KMS-11 (cell line): ENCODE results near the gene TRMT61A.
"Not testable (repeated sequence)": the region's sequence is repeated elsewhere in the genome, so short reads cannot be mapped to it uniquely, and the experiment has no call there.

ENCODE experiments used
- H2AFZ ChIP-seq: fragments of 200-600 bp; sonication (generic); 2 replicates; pipeline ENCODE4 v1.6.1; 2016; ENCODE audit warnings: antibody characterized with exemption, mixed run types, low read depth
- H3K27ac ChIP-seq: fragments of 200-600 bp; sonication (generic); 2 replicates; pipeline ENCODE4 v1.6.1; 2016; ENCODE audit warnings: mild to moderate bottlenecking, mixed run types
- H3K27me3 ChIP-seq: fragments of 200-600 bp; sonication (generic); 2 replicates; pipeline ENCODE4 v1.6.1; 2017; ENCODE audit warnings: mild to moderate bottlenecking, low read depth, mixed run types, moderate library complexity; ENCODE audit not compliant: insufficient read depth
- H3K36me3 ChIP-seq: fragments of 200-600 bp; sonication (generic); 2 replicates; pipeline ENCODE4 v1.6.1; 2017; ENCODE audit warnings: mild to moderate bottlenecking, mixed run types; ENCODE audit not compliant: insufficient read depth
- H3K4me1 ChIP-seq: fragments of 200-600 bp; sonication (generic); 2 replicates; pipeline ENCODE4 v1.6.1; 2016; ENCODE audit warnings: mild to moderate bottlenecking, low read depth, mixed run types; ENCODE audit not compliant: poor library complexity, severe bottlenecking
- H3K4me2 ChIP-seq: fragments of 200-600 bp; sonication (generic); 2 replicates; pipeline ENCODE4 v1.7.0; 2016; ENCODE audit warnings: mild to moderate bottlenecking, mixed run types
- H3K4me3 ChIP-seq: fragments of 200-600 bp; sonication (generic); IDR thresholded peaks from 2 replicates; pipeline ENCODE4 v1.6.1; 2017; ENCODE audit warnings: low read depth, low read length, mixed read lengths; ENCODE audit not compliant: insufficient read depth
- H3K79me2 ChIP-seq: fragments of 200-600 bp; sonication (generic); 2 replicates; pipeline ENCODE4 v1.6.1; 2016; ENCODE audit warnings: low read depth, mixed run types; ENCODE audit not compliant: insufficient read depth
- H3K9ac ChIP-seq: fragments of 200-600 bp; sonication (generic); 2 replicates; pipeline ENCODE4 v1.6.1; 2016; ENCODE audit warnings: mild to moderate bottlenecking, mixed run types
- H4K20me1 ChIP-seq: fragments of 200-600 bp; sonication (generic); 2 replicates; pipeline ENCODE4 v1.6.1; 2016; ENCODE audit warnings: mild to moderate bottlenecking, mixed run types; ENCODE audit not compliant: insufficient read depth
- TF ChIP-seq, protein P1 (sequence below): fragments of 200-600 bp; sonication (generic); conservative IDR thresholded peaks from 2 replicates; pipeline ENCODE4 v1.6.1; 2017; ENCODE audit warnings: low read depth, mild to moderate bottlenecking, antibody characterized with exemption, low read length, moderate library complexity, mixed read lengths

Gene TRMT61A

DNA sequence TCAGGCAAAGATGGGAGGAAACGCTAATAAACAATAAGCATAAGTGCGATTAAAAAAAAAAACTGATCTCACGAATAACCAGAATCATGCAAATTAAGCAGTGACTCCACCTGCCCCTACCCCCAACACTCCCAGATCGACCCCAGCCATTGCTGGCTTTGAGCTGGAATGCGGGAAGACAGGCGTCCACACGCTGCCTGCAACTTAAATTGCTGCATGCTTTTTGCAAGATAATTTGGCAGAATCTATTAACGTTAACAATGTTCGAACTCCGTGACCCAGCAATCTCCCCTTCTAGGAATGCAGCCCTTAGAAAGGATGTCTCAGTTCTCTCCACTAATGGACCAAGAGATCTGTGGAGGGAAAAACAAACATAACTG lies 5.4 kb upstream of the TRMT61A start:
- Histone ChIP-seq H3K27ac (no peak overlapping the region), H4K20me1 (no peaks in the 10 kb centered on the region), H2AFZ (no peak overlapping the region), H3K27me3 (peaks cover 5% of the 10 kb centered on the region; the same call in 1 of the 2 replicates), H3K4me1 (peaks cover 8% of the 10 kb centered on the region), H3K4me2 (no peak overlapping the region), H3K9ac (no peak overlapping the region), H3K79me2 (no peaks in the 10 kb centered on the region), H3K36me3 (no peaks in the 10 kb centered on the region), H3K4me3 (no peak overlapping the region)
- TF ChIP-seq, protein P1, sequence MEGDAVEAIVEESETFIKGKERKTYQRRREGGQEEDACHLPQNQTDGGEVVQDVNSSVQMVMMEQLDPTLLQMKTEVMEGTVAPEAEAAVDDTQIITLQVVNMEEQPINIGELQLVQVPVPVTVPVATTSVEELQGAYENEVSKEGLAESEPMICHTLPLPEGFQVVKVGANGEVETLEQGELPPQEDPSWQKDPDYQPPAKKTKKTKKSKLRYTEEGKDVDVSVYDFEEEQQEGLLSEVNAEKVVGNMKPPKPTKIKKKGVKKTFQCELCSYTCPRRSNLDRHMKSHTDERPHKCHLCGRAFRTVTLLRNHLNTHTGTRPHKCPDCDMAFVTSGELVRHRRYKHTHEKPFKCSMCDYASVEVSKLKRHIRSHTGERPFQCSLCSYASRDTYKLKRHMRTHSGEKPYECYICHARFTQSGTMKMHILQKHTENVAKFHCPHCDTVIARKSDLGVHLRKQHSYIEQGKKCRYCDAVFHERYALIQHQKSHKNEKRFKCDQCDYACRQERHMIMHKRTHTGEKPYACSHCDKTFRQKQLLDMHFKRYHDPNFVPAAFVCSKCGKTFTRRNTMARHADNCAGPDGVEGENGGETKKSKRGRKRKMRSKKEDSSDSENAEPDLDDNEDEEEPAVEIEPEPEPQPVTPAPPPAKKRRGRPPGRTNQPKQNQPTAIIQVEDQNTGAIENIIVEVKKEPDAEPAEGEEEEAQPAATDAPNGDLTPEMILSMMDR = no peak

DNA sequence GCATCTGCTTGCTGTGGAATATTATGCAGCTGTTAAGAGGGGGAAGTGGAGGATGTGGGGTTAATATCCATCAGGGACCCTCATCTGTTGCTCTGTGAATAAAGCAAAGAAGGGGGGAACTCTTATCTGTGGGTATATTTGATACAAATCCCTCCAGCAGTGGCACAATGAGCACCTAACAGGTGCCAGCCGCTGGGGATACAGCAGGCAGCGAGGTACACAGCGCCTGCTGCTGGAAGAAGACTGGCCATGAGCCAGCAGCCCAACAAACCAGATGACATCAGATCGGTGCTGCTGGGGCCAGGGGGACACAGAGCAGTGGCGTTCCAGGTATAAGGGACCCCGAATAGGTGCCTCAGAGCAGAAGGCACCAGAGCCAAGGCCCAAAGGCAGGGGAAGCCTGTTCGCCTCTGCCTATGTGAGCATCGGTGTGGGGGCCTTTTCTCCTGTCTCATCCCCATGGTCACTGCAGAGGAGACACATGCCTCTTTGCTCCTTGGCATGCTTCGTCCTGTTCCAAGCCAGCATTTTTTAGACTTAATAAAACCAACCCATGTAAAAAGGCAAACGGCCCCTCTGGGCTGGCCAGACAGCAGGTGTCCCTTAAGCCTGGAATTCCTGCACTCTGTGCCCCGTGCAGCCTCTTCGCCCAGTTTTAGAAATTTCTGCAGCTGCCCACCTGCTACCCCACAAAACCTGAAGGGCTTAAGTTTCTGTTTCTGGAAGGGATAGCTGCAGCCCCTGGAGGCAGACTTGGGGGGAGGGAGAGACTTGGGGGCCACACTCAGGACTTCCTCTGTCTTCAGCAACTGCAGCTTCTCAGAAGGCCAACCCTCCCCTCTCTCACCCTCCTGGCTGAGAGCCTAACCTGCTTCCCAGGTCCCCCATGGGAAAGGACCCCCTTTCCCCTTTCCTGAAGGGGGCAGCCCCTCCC lies 4.7 kb upstream of the TRMT61A start:
- TF ChIP-seq, protein P1 = no peak
- no peak overlapping the region for H3K4me3 ChIP-seq
- no peak overlapping the region for H3K9ac ChIP-seq
- no peaks in the 10 kb centered on the region for H3K36me3 ChIP-seq
- no peaks in the 10 kb centered on the region for H4K20me1 ChIP-seq
- H2AFZ ChIP-seq = no peak overlapping the region
- no peak overlapping the region for H3K4me2 ChIP-seq
- peaks cover 8% of the 10 kb centered on the region for H3K4me1 ChIP-seq
- peaks cover 5% of the 10 kb centered on the region; the same call in 1 of the 2 replicates for H3K27me3 ChIP-seq
- no peaks in the 10 kb centered on the region for H3K79me2 ChIP-seq
- H3K27ac ChIP-seq = no peak overlapping the region

DNA sequence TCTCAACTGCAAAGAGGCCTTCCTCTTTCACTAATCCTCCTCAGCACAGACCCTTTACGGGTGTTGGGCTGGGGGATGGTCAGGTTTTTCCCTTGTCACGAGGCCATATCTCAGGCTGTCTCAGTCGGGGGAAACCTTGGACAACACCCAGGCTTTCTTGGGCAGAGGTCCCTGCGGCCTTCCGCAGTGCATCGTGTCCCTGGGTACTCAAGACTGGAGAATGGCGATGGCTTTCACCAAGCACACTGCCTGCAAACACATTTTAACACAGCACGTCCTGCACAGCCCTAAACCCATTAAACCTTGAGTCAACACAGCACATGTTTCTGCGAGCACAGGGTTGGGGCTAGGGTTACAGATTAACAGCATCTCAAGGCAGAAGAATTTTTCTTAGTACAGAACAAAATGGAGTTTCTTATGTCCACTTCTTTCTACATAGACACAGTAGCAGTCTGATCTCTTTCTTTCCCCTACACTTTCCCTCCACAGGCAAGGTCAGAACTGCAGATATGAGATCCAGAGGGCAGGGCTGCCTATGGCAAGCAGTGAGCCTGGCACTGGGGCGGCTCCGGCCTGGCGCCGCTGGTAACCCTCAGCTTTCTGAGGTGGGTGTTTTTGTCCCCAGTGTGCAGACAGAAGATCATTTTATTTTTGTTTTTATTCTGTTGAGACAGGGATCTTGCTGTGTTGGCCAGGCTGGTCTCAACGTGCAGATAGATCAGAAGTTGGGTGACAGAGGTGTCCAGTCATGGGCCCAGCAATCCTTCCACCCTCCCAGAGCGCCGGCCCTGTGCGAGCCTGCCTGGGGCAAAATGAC lies 3.4 kb upstream of the TRMT61A start:
- H3K36me3 ChIP-seq, H3K4me1 ChIP-seq, H2AFZ ChIP-seq, H3K9ac ChIP-seq, H3K27ac ChIP-seq, H4K20me1 ChIP-seq, H3K4me2 ChIP-seq, H3K4me3 ChIP-seq, H3K27me3 ChIP-seq, H3K79me2 ChIP-seq: not testable (repeated sequence)

DNA sequence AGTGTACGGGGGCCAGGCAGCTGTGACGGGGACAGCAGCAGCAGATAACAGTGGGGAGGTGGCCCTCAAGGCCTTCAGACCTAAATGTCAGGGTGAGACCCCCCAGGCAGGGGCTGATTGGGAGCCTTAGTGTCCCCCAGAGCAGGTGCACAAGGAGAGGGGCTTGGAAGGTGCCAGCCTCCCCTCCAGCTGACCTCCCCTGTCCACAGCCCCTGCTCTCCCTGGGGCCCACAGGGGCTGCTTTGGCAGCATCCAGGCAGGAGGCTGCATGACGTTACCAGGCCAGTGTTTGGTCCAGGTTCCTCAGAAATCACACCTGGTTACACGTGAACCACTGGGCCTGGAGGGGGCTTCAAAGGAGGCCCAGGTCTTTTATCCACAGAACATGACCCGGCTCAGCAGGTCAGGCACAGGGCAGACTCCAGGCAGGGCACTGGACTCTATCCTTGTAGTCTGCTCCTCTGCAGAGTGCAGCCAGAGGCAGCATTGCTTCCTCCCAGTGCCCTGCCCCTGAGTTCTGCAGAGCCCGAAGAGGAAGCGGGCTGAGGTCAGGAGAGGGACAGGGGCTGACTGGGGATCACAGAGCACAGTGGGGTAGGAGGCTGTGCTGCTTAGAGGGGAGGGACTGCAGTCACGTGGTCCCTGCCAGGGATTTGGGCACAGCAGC lies 2.6 kb upstream of the TRMT61A start:
- Histone ChIP-seq H3K27me3 (peaks cover 5% of the 10 kb centered on the region; the same call in 1 of the 2 replicates), H3K4me3 (no peak overlapping the region), H3K4me2 (no peak overlapping the region), H3K36me3 (no peaks in the 10 kb centered on the region), H3K27ac (no peak overlapping the region), H2AFZ (no peak overlapping the region), H3K4me1 (no peaks in the 10 kb centered on the region), H3K79me2 (no peaks in the 10 kb centered on the region), H3K9ac (no peak overlapping the region), H4K20me1 (no peaks in the 10 kb centered on the region)
- TF ChIP-seq, protein P1 = no peak
